Posterior vena cava (tissue), 2 donors: ENCODE data around the gene CIAO3. TPM values are rescaled to one million over a fixed set of nuclear protein-coding genes. Genes with fewer than 3 reads are reported as not detected.
"Not testable (repeated sequence)": the region's sequence is repeated elsewhere in the genome, so short reads cannot be mapped to it uniquely, and the experiment has no call there.

Experiments
- DNase-seq: peaks from one replicate; pipeline ENCODE4 v3.0.0-alpha.2; 2020; ENCODE audit warnings: low spot score
- intact Hi-C, 2 donors: fragments of 100-400 bp; cut with DNase I; formaldehyde crosslinking; loops; one replicate each; pipeline versions ENCODE4 v1.14.1 to v1.14.2; 2022 to 2023
- total RNA-seq, 2 donors: library from RNA; stranded (reverse); fragmentation: NEBNext Ultra II Directional; extraction: Animal tissue kit (Norgen Biotek cat#: 25700); gene quantifications; one replicate each; pipeline ENCODE4 v1.2.1, GENCODE V29; 2021
- donor health status: DM: yes; HTN: yes; CAD: no.
- donor health status: DM: yes; HTN: yes; CAD: no.

CIAO3 gene
- total RNA-seq, 2 donors from 2014 or later: 18.2 to 18.6 TPM

DNA sequence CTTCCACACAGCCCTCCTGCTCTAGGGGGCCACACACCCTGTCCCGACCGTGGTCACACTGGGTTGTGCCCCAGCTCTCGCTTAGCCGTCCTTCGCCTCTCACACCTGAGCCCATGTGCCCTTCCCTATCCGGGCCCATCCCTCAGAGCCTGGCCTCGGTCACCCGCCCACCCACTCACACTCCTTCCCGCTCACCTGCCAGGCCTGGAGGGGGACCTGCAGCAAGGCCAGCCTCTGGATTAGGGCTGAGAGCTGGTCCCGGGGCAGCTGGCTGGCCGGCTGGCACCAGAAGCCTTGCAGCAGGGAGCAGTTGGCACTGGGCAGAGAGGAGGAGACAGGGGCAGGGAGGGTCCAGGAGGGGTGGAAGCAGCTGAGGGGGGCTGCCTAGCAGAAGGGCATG, 37.6 kb upstream of the CIAO3 start:
- DNase-seq: no peak
- intact Hi-C loops: no loop called here

DNA sequence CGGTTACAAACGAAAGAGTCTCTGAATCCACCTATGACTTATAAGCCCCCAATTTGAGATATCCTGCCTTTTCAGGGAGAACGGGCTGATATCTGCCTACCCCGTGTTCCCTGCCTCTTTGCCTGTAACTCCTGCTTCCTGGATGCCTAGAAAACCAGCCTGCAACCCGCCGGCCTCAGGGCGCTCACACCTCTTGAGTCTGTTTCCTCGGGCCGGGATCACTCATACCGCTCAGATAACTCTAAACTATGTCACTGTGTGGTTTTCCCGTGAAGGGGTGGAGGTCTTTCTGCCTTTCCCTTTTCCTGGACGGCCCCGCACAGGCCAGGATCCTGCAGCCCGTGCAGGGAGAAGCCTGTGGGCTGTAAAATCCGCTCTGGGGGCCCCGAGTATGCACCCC, 37.0 kb upstream of the CIAO3 start:
- DNase-seq: no peak
- intact Hi-C loops: no loop called here

DNA sequence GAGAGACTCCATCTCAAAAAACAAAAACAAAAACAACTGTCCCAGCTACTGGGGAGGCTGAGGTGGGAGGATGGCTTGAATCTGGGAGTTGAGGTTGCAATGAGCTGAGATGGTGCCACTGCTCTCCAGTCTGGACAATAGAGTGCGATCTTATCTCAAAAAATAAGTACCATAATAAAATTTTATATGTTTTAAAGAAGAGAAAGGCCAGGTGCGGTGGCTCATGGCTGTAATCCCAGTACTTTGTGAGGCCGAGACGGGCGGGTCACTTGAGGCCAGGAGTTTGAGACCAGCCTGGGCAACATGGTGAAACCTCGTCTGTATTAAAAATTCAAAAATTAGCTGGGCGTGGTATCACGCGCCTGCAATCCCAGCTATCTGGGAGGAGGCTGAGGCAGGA, 36.0 kb upstream of the CIAO3 start:
- intact Hi-C loops: no loop called here
- no peak for DNase-seq

DNA sequence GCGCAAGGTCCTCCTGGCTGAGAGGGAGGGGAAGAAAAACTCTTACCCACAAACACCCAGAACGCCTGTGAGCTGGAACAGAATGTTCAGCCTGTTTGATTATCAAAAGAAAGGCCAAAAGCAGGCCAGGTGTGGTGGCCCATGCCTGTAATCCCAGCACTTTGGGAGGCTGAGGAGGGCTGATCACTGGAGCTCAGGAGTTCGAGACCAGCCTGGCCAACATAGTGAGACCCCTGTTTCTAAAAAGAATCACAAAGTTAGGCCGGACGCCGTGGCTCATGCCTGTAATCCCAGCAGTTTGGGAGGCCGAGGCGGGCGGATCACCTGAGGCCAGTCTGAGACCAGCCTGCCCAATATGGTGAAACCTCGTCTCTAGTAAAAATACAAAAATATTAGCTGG, 35.5 kb upstream of the CIAO3 start:
- DNase-seq, intact Hi-C loops: not testable (repeated sequence)

DNA sequence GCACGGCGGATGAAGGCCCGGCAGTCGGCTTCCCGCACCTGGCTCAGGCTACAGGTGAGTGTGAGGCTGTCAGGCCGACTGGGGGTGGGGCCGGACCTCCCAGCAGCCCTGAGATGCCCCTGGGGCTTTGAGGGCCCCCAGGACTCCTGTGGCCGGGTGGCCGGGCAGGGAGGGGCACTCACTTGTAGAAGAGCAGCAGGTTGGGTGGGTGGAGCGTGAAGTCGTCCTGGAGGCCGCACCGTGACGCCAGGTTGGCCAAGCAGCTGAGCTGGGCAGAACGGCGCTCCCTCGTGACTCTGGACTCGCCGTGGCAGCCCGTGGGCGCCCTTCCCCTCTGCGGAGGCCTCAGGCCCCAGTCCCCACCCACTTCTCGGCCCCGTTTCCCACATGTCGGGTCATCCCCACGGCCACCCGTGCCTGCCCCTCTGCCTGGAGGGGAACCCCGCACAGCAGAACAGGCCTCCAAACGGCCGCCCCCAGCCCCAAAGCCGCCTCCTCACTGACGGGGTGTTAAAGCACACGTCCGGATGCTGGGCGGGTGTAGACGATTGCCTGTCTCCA, 34.5 kb upstream of the CIAO3 start:
- no peak for DNase-seq
- intact Hi-C loops: no loop called here

DNA sequence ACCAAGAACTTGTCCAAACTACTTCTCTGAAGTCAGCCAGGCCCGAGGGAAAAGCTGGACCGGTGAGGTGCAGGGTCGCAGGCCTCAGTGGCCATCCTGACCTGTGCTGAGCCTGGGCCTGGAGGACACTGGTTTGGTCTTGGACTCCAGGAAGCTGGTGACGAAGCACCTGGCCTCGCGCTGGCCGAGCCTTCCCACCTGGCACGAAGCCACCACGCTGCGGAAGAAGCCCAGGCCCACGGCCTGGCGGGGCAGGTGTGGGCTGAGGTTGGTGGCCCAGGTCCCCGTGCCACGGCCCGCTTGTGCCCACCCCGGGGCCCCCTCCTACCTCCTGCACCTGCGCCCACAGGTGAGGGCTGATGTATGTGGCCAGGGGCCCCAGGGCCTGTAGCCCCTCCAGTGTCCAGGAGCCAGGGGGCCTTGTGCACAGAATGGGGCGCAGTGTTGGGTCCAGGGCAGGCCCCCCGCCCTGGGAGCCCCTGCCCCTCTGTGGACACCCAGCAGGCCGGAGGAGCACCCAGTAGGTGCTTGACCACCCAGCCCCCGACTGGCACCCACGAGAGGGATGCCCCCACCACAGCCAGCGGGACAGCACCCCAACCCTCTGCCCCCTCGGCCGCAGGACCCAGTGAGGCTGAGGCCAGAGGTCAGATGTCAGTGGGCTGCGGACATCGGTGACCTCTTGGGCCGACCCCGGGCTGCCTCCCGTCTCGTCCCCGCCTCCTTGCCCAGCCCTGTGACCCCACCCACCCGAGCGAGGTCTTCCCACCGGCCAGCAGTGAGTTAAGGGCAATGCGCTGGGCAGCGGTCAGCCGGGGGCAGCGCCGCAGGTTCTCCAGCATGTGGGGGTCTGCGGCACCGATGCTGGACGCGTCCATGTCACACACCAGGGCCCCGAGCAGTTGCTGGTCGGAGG, 33.5 kb upstream of the CIAO3 start:
- intact Hi-C loops: no loop called here
- DNase-seq: no peak

DNA sequence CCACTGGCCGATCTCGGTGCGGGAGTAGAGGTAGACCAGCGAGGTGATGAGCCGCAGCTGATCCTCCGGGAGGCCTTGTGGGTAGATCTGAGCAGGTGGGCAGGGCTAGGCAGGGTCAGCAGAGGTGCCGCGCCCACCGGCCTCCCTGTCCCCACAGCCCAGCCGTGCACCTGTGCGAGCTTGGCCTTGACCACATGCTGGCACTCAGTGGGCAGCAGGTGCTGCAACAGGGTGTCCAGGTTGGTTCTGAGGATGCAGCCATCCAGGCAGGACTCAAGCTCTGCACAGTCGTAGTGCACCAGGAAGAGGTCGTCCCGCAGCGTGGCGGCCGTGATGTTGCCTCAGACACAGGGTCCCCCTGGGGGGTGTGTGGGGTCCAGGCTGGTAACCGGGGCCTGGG, 32.2 kb upstream of the CIAO3 start:
- DNase-seq: no peak
- intact Hi-C loops: no loop called here

DNA sequence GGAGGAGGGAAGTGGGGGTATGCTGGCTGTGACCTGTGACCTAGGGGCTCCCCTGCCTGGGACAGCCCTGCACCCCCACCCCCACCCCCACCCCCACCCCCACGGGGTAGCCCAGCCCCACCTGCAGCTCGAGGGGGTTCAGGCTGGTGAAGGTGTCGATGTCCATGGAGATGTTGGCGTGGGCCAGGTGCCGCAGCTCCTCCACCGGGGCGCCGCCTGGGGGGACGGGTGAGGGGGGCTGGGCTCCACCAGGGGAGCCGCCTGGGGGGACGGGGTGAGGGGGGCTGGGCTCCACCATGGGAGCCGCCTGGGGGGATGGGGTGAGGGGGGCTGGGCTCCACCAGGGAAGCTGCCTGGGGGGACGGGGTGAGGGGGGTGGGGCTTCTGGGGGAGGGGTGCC, 29.6 kb upstream of the CIAO3 start:
- intact Hi-C loops: no loop called here
- no peak for DNase-seq

DNA sequence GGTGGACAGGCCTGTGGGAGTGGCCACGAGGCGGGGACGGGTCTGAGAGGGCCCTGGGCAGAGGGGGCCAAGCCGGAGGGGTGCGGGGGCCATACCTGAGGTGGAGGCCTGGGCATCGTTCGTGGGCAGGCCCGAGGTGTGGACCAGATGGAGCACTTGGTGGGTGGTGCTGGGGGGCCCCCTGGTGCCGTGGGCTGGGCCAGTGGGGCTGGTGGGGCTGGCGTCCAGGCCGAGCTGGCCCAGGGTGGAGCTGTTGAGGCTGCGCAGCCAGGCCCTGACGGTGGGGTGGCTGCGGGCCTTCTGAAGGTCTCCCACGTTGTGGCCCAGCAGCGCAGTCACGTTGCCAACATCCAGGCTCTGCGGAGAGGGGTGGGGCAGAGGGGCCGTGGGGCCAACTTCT, 29.1 kb upstream of the CIAO3 start:
- intact Hi-C loops: no loop called here
- DNase-seq: no peak

DNA sequence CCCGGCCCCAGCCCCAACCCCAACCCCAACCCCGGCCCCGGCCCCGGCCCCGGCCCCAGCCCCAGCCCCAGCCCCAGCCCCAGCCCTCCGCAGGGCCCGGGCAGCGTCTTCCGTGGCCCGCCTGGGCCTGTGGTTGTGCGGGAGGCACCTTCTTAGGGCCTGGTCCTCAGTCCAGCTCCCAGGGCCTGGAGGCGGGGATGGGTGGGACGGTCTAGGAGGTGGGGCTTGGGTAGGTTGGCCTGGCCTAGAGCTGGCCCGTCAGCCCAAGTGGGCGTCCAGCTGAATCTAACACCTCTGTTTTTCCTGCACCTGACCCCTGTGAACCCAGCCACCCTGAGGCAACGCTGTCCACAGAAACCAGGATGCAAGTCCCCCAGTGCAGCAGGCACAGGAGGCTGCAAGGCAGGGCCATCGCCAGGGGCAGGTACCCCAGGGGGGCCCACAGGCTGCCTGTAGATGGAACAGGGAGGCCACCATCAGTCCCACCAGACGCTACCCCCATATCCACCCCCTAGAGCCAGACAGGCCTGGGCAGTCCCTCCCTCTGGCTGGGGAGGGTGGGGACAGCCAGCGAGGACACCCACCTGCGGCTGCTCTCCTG, 28.5 kb upstream of the CIAO3 start:
- DNase-seq: no peak
- intact Hi-C loops: no loop called here

DNA sequence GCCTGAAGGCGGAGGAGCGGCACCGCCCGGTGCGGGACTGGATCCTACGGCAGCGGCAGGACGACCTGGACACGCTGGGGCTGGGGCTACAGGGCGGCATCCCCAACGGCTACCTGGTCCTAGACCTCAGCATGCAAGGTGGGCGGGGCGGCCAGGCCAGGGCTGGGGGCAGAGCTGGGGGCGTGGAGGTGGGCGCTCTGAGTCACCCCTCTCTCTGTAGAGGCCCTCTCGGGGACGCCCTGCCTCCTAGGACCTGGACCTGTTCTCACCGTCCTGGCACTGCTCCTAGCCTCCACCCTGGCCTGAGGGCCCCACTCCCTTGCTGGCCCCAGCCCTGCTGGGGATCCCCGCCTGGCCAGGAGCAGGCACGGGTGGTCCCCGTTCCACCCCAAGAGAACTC, 27.6 kb upstream of the CIAO3 start:
- no peak for DNase-seq
- intact Hi-C loops: no loop called here

DNA sequence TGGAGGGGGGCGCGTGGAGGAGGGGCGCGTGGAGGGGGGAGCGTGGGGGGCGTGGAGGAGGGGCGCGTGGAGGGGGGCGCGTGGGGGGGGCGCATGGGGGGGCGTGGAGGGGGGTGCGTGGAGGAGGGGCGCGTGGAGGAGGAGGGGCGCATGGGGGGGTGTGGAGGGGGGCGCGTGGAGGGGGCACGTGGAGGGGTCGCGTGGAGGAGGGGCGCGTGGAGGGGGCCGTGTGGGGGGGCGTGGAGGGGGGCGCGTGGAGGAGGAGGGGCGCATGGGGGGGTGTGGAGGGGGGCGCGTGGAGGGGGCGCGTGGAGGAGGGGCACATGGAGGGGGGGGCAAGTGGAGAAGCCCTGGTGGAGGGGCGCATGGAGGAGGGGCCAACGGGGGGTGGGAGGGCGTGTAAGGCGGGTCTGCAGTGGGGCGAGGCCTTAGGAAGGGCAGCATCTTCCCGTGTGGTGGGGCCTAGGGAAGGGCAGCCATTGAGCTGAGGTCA, 27.0 kb upstream of the CIAO3 start:
- DNase-seq: no peak
- intact Hi-C loops: no loop called here

DNA sequence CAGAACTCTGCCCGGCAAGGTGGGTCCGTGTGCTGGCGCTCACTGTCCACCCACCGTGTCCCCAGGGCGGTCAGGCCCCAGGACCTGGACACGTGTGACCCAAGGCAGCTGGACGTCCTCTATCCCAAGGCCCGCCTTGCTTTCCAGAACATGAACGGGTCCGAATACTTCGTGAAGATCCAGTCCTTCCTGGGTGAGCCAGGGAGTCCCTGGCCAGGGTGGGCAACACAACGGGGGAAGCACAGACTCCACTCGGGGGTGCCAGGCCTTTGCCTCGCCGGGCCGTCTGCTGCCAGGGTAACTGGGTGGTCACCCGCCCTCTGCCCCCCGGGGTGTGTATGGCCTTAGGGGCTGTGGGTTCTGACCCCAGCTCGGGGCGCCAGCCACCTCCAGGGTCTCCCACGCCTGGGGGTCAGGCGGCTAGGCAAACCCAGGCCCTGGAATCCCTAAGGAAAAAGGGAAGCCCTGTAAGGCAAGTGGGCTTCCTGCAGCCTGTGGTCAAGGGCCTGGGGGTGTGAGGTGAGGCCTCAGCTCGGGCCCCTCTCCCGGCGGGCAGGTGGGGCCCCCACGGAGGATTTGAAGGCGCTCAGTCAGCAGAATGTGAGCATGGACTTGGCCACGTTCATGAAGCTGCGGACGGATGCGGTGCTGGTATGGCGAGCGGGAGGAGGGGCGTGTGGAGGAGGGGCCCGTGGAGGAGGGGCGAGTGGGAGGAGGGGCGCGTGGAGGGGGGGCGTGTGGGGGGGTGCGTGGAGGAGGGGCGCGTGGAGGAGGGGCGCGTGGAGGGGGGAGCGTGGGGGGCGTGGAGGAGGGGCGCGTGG, 26.2 kb upstream of the CIAO3 start:
- intact Hi-C loops: no loop called here
- DNase-seq: no peak

DNA sequence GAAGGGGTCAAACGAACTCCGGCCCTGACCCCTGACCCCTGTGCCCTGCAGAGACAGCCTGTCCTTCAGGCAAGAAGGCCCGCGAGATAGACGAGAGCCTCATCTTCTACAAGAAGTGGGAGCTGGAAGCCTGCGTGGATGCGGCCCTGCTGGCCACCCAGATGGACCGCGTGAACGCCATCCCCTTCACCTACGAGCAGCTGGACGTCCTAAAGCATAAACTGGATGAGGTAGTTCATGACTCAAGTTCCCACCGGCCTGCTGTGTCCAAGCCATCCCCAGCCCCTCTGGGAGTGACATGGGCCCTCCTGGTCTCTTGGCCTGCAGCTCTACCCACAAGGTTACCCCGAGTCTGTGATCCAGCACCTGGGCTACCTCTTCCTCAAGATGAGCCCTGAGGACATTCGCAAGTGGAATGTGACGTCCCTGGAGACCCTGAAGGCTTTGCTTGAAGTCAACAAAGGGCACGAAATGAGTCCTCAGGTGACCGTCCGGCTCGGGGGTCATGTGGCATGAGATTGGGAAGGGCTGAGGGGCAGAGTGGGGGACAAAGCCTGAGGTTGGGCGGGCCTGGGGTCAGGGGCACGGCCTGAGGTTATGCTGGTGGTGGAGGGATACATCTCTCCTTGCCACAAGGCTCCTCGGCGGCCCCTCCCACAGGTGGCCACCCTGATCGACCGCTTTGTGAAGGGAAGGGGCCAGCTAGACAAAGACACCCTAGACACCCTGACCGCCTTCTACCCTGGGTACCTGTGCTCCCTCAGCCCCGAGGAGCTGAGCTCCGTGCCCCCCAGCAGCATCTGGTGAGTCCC, 25.4 kb upstream of the CIAO3 start:
- intact Hi-C loops: no loop called here
- DNase-seq: no peak

DNA sequence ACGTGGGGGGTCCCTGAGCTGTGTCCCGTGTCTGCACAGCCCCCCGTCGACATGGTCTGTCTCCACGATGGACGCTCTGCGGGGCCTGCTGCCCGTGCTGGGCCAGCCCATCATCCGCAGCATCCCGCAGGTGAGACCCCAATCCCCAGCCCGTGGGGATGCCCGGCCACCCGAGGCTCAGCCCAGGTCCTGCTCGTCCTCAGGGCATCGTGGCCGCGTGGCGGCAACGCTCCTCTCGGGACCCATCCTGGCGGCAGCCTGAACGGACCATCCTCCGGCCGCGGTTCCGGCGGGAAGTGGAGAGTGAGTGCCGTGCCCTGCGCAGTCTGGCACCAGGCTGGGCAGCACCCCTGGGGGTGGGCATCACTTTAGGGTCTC, 24.7 kb upstream of the CIAO3 start:
- intact Hi-C loops: no loop called here
- DNase-seq: no peak

DNA sequence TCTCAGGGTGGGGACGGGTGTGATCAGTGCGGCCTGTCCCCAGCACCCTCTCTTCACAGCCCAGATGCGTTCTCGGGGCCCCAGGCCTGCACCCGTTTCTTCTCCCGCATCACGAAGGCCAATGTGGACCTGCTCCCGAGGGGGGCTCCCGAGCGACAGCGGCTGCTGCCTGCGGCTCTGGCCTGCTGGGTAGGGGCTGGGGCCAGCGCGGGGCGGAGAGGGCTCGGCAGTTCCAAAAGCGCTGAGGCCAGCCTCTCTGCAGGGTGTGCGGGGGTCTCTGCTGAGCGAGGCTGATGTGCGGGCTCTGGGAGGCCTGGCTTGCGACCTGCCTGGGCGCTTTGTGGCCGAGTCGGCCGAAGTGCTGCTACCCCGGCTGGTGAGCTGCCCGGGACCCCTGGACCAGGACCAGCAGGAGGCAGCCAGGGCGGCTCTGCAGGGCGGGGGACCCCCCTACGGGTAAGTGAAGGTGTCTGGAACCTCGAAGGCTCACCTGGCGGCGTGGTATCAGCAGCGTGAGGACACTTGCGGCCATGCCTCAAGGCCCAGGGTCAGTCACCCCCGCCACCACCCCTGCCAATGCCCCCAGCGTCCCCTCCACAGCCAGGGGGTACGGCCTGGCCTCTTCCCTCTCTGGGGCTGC, 24.2 kb upstream of the CIAO3 start:
- intact Hi-C loops: loop anchor here in 1 of 2 donors (1.0 to 5.0 kb wide), 2 partner anchors 454 to 1567 kb away; no protein-coding TSS in a partner anchor
- no peak for DNase-seq

DNA sequence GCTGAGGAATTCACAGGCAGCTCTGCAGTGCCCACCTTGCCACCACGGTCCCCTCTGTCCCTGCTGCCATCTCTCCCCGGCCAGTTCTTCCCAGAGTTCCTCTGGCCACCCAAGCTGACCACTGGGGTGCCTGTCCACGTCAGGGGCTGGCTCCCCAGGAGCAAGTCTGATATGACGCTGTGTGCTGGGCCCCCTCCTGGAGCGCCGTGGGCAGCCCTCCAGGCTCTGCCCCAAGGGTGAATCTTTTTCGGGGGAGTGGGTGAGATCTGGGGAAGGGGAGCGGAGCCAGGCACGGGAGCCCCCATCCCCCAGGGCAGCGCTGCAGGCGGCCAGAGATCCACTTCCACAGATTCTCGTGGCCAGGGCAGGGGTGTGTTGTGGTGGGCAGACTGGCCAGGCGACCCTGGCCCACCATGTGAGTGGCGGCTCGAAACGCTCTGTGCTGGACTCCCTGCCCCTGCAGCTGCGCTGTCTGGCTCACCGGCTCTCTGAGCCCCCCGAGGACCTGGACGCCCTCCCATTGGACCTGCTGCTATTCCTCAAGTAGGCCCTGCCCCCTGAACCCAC, 23.5 kb upstream of the CIAO3 start:
- no peak for DNase-seq
- intact Hi-C loops: loop anchor here in 1 of 2 donors (1.0 to 5.0 kb wide), 2 partner anchors 455 to 1568 kb away; no protein-coding TSS in a partner anchor
